Measurements from ENCODE around the gene PCGF3.

DNA sequence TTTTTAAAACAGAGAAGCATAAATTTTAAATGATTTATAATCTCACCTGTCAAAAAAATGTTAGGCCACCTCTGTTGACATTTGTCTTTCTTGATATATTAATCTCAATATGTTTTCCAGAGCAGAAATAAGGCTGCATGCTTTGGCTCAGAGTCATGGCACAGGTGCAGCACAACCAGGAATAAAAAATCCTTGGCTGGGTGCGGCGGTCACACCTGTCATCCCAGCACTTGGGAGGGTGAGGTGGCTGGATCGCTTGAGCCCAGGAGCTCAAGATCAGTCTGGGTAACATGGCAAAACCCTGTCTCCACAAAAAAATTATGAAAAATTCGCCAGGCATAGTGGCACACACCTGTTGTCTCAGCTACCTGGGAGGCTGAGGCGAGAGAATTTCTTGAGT is 102.2 kb downstream of the PCGF3 start:
- TF ChIP-seq, protein P1, sequence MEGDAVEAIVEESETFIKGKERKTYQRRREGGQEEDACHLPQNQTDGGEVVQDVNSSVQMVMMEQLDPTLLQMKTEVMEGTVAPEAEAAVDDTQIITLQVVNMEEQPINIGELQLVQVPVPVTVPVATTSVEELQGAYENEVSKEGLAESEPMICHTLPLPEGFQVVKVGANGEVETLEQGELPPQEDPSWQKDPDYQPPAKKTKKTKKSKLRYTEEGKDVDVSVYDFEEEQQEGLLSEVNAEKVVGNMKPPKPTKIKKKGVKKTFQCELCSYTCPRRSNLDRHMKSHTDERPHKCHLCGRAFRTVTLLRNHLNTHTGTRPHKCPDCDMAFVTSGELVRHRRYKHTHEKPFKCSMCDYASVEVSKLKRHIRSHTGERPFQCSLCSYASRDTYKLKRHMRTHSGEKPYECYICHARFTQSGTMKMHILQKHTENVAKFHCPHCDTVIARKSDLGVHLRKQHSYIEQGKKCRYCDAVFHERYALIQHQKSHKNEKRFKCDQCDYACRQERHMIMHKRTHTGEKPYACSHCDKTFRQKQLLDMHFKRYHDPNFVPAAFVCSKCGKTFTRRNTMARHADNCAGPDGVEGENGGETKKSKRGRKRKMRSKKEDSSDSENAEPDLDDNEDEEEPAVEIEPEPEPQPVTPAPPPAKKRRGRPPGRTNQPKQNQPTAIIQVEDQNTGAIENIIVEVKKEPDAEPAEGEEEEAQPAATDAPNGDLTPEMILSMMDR (conservative IDR thresholded peaks at IDR 0.05; ENCODE audit: low read length) = no peak
- TF ChIP-seq EZH2phosphoT487 (IDR thresholded peaks at IDR 0.05; ENCODE audit: borderline replicate concordance) = no peak

Measured in Loucy (cell line).